Stimulated activated CD4-positive, alpha-beta T cell treated with anti-CD3 and anti-CD28 coated beads, Interleukin-4, amount 100 ng/mL, for 24 hours (primary cell): ENCODE results near the gene TNFAIP8L1.

ENCODE experiments used
- DNase-seq: peaks from one replicate; pipeline ENCODE4 v3.0.0-alpha.2; 2020

Gene TNFAIP8L1

GRCh38 chr19:4682417-4683200, 43.3 kb downstream of the TNFAIP8L1 start:
- DNase-seq = no peak

- no peak for DNase-seq
Measured at GRCh38 chr19:4684312-4685095, 45.2 kb downstream of the TNFAIP8L1 start.

- DNase-seq = no peak
Measured at GRCh38 chr19:4686700-4687099, 47.4 kb downstream of the TNFAIP8L1 start.

GRCh38 chr19:4687396-4687795, 48.1 kb downstream of the TNFAIP8L1 start:
- DNase-seq = no peak

GRCh38 chr19:4688587-4688986, 49.3 kb downstream of the TNFAIP8L1 start:
- no peak for DNase-seq

- no peak for DNase-seq
Measured at GRCh38 chr19:4689403-4689802, 50.1 kb downstream of the TNFAIP8L1 start.

GRCh38 chr19:4690361-4690760, 51.0 kb downstream of the TNFAIP8L1 start:
- DNase-seq = no peak

- no peak for DNase-seq
Measured at GRCh38 chr19:4691373-4691772, 52.1 kb downstream of the TNFAIP8L1 start.

- no peak for DNase-seq
Measured at GRCh38 chr19:4692251-4693077, 53.1 kb downstream of the TNFAIP8L1 start.

GRCh38 chr19:4693078-4693350, 53.7 kb downstream of the TNFAIP8L1 start:
- DNase-seq = no peak

- no peak for DNase-seq
Measured at GRCh38 chr19:4693471-4694121, 54.3 kb downstream of the TNFAIP8L1 start.

- no peak for DNase-seq
Measured at GRCh38 chr19:4694211-4694987, 55.1 kb downstream of the TNFAIP8L1 start.

- DNase-seq = no peak
Measured at GRCh38 chr19:4695224-4695731, 56.0 kb downstream of the TNFAIP8L1 start.

GRCh38 chr19:4697304-4697703, 58.0 kb downstream of the TNFAIP8L1 start:
- DNase-seq = no peak

GRCh38 chr19:4699826-4700692, 60.7 kb downstream of the TNFAIP8L1 start:
- DNase-seq = no peak

- DNase-seq = no peak
Measured at GRCh38 chr19:4700693-4700970, 61.3 kb downstream of the TNFAIP8L1 start.

- DNase-seq = no peak
Measured at GRCh38 chr19:4701557-4701956, 62.2 kb downstream of the TNFAIP8L1 start.

- no peak for DNase-seq
Measured at GRCh38 chr19:4702764-4703163, 63.4 kb downstream of the TNFAIP8L1 start.

GRCh38 chr19:4703671-4704316, 64.5 kb downstream of the TNFAIP8L1 start:
- DNase-seq = no peak

- DNase-seq = no peak
Measured at GRCh38 chr19:4704317-4704673, 65.0 kb downstream of the TNFAIP8L1 start.
